ENCODE measurements around the gene OR2T5. TPM values are rescaled to one million over a fixed set of nuclear protein-coding genes. Genes with fewer than 3 reads are reported as not detected.
"Not testable (repeated sequence)": the region's sequence is repeated elsewhere in the genome, so short reads cannot be mapped to it uniquely, and the experiment has no call there.

The OR2T5 gene
- total RNA-seq, 1 experiment from 2014 or later = not detected

GRCh38 chr1:248537449-248537848 is 49.1 kb downstream of the OR2T5 start:
- CTCF ChIA-PET; in situ Hi-C loops (cut with HindIII; ENCODE audit: low pct_unique_long_range_greater_than_20kb, low sequenced_read_pairs); BruUV-seq (replicated peaks); ATAC-seq; H3K36me3 ChIP-seq (ENCODE audit: control insufficient read depth, insufficient read depth, low read length); intact Hi-C loops (cut with micrococcal nuclease; ENCODE audit: unreplicated experiment); H3K4me1 ChIP-seq (ENCODE audit: control insufficient read depth, insufficient read depth, low read length); H3K27me3 ChIP-seq (ENCODE audit: control insufficient read depth, insufficient read depth, low read length); DNase-seq (ENCODE audit: low read depth, low spot score); POLR2A ChIA-PET; H3K9me3 ChIP-seq (ENCODE audit: control insufficient read depth, insufficient read depth, low read depth, low read length); H3K4me3 ChIP-seq (ENCODE audit: low read depth in 2 of 2, low read length in 2 of 2); H3K27ac ChIP-seq (ENCODE audit: low read length): not testable (repeated sequence)

Other genes with a start within 250 kb of the OR2T5 start
- gene OR2T33, start 210.6 kb upstream of the OR2T5 start, total RNA-seq (2021; ENCODE audit: unreplicated experiment) = not detected
- gene OR2T12, start 185.2 kb upstream of the OR2T5 start, total RNA-seq (2021; ENCODE audit: unreplicated experiment) = not detected
- gene OR2M7, start 164.0 kb upstream of the OR2T5 start, total RNA-seq (2021; ENCODE audit: unreplicated experiment) = not detected
- gene OR14C36, start 139.8 kb upstream of the OR2T5 start, total RNA-seq (2021; ENCODE audit: unreplicated experiment) = not detected
- not detected for gene OR2T4, start 126.9 kb upstream of the OR2T5 start, total RNA-seq (2021; ENCODE audit: unreplicated experiment)
- not detected for gene OR2T6, start 112.8 kb upstream of the OR2T5 start, total RNA-seq (2021; ENCODE audit: unreplicated experiment)
- gene OR2T1, start 85.5 kb upstream of the OR2T5 start, total RNA-seq (2021; ENCODE audit: unreplicated experiment) = not detected
- gene OR2T2, start 43.0 kb upstream of the OR2T5 start, total RNA-seq (2021; ENCODE audit: unreplicated experiment) = not detected
- not detected for gene OR2T3, start 15.2 kb upstream of the OR2T5 start, total RNA-seq (2021; ENCODE audit: unreplicated experiment)
- gene OR2G6, start 19.5 kb downstream of the OR2T5 start, total RNA-seq (2021; ENCODE audit: unreplicated experiment) = not detected
- not detected for gene OR2T29, start 74.2 kb downstream of the OR2T5 start, total RNA-seq (2021; ENCODE audit: unreplicated experiment)
- not detected for gene OR2T34, start 86.2 kb downstream of the OR2T5 start, total RNA-seq (2021; ENCODE audit: unreplicated experiment)
- not detected for gene OR2T10, start 109.1 kb downstream of the OR2T5 start, total RNA-seq (2021; ENCODE audit: unreplicated experiment)
- gene OR2T11, start 146.5 kb downstream of the OR2T5 start, total RNA-seq (2021; ENCODE audit: unreplicated experiment) = not detected
- not detected for gene OR2T35, start 156.7 kb downstream of the OR2T5 start, total RNA-seq (2021; ENCODE audit: unreplicated experiment)
- gene OR2T27, start 166.9 kb downstream of the OR2T5 start, total RNA-seq (2021; ENCODE audit: unreplicated experiment) = not detected
- gene OR14I1, start 214.2 kb downstream of the OR2T5 start, total RNA-seq (2021; ENCODE audit: unreplicated experiment) = not detected

All from Panc1 (cell line).